HG02885 (cell line): ENCODE measurements around the gene TMEM164.

ENCODE experiments used
- ATAC-seq: cut with Tn5 transposase; IDR thresholded peaks from one replicate; pipeline ENCODE4 v1.9.1; 2021; ENCODE audit warnings: mild to moderate bottlenecking; ENCODE audit not compliant: unreplicated experiment, poor library complexity

TMEM164 gene

DNA sequence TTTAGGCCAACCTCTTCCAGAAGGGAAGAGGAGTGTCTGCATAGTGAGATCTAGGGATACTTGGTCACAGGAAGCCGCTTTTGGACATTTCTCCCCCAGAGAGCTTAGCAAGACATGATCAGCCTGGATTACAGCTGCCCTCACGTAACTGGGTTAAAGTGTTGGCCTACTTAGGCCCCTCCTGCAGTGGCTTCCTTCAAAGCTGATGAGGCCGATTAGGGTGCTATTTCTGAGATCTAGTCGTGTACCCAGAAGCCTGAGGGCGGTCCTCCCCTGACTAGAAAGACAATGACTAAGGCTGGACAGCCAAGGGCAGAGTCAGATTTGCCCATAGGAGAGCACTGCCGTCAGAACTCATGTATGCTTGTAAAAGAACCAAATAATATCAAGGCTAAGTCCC, 180.0 kb downstream of the TMEM164 start:
- no peak for ATAC-seq

DNA sequence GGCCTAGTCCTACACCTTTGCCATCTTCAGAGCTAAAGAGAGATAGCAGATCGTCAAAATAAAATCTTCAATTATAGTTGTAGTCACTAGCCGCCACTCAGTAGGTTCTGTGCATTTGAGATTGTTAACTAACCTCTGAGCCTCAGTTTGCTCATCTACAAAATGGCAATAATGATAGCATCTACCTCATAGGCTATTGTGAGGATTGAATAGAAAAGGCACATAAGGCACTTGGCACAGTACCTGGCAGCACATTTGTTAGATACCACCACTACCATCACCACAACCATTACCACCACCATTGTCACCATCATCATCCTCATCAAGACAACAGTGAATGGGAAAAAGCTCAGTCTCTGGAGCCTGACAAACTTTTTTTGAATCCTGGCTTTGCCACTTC, 180.4 kb downstream of the TMEM164 start:
- no peak for ATAC-seq

DNA sequence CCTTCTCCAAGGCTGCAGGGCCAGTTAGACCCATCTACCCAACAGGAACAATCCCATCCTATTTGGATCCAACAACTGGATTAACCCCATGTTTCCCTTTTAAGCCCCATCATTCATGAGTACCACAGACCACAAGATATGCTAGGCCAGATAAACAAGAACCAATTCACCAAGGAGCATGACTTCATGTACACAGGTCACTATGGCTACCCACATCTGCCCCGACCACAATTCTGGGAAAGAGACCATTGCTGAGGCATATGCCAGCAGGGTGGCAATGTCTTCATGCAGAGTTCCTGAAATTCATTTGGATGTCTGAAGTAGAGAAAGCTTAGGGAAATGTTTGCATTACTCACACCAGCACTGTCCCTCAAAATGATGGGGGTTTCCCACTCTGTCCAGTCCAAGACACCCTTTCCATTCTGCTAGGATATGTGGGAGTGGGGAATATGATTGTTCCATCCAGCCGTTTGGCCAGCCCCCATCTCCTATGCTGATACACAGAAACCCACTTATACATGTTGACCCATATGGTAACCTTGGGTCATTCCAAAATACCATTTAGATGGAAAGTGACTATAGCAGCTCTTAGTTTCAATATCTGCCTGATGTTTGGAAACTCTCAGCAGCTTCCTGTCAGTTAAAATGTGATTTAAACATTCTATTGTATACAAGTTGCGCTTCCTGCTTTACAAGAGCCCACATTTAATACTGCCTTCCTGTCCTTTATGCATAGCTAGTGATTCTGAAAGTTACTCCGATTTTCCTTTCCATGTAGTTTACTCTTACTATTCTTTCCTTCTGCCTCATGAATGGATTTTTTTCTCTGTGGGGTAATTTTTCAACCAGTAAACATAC, 186.0 kb downstream of the TMEM164 start:
- ATAC-seq, result no peak

DNA sequence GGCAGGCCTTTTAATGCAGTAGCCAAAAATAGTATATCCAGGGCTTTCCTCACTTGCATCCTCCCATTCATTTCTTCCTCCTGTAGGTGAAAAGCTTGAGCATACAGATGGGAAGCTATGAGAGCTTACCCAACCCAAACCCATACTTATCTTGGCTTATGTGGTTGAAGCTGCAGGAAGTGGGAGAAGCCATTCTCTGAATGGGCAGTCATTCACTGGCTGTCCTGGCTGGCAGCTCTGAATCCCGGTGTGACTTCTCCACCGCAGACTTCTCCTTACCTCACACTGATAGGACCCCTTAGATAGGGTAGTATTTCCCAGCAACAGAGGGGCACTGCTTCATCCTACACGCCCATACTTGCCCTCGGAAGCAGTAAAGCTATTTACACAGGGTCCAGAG, 189.6 kb downstream of the TMEM164 start:
- ATAC-seq, result no peak

DNA sequence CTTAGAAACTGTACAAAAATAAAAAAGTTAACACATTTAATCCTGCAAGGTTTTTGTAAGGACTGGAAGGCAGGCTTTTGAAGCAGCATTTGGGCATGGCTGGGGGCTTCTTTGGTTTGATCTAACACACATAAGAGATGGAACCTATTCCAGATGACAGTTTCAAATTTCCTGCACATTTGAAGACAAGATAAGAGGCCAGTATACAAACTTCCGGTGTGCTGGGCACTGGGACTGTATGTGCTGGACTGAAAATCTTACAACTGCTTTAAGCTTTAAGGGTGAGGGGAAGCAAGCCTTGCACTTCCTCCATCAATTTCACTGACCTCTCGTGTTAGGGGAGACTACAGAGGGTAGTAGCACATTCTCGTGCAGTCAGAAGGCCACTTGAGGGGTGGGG, 192.1 kb downstream of the TMEM164 start:
- ATAC-seq, result no peak

DNA sequence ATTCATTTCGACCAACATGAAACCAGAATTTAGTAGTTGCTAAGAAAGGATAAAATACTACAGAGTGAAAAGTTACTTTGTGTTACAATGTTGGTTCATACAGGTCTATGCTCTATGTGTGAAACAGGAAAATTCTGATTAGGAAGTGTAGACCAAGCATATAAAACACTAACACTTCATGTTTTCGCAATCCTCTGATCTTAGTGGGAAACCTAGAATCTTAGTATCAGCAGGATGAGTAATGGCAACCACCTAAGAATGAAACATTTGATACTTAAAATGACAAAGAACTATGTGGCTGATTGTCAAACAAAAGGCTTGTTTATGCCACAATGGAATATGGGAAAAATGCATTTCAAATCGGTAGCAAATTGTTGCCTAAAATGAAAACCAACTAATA, 198.9 kb downstream of the TMEM164 start:
- no peak for ATAC-seq

DNA sequence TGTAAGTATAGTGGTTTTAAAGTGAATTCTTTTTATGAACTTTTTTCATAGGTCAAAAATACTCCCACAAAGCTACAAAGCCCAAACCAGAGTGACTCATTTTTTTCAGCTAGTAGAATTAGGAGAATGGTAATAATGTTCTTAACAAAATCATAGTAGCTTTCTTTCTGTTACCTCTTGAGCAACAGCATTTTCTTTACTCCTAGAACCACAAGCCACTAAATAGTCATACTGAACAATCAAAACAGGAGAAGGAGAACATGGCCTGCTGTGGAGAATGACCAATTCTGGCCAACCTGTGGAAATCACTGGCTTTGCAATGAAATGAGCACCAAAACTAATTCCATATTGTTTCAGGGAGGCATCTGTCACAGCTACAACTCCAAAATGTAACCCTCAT, 202.1 kb downstream of the TMEM164 start:
- ATAC-seq, result no peak

DNA sequence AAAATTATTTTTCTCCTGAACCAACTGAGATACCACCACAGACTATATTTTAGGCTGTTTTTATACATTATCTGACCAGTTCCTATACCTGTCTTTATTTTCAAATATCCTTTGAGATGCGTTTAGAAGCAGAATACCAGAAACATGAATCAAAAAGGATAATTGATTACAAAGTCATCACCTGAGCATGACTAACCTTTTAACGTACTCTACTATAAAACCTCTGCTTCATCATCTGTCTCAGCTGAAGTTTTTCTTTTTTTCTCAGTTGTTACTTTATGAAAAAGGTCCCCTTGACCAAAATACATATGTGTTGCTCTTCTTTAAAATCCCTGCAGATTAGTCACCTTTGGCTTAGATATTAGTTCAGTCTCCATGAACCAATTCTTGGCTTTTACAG, 205.2 kb downstream of the TMEM164 start:
- no peak for ATAC-seq

DNA sequence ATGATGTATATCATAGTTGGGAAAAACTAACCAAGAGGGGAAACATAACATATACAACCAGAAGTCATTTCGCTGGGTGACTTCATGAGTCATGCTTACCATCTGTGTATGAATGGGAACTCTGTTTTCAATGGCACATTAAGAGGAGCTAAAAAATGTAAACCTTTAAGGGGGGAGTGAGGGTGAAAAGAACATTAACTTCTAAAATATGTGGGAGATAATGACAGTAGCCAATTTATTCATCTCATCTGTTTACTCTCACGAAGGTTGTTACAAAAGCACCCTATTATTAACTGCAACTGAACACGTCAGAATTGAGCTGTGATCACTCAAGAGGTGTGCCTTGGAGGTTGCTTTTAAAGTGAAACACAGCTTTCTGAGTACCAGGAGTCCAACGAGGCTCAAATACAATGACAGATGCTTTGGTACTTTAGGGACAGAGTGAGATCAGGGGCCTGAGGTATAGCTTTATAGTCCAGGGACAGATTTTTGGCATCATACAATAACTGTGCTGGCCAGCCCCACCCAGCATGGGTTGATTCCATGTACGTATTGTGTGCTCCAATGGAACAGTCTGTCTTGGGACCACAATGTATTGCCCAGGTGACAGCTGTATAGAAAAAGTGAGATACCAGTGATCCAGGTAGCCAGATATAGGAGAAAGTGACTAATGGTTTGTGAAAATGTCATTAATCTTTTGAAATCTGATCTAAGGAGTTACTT, 207.7 kb downstream of the TMEM164 start:
- no peak for ATAC-seq

DNA sequence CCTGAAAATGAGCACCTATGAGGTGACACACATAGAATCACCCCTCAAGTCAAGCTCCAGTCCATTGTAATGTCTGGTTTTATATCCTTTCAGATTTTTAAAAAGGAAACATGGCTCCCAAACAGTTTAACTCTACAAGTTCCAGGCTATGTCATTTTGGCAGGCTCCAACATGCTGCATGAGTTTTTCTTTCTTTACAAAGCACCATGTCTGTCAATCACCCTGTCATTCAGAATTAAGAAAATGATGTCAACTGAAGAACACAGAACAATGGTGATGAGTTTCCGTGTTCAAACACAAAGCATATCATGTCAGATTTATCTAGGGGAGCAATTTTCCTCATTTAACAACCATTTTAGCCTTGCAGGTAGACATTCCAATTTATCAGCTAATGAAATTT, 208.4 kb downstream of the TMEM164 start:
- no peak for ATAC-seq

DNA sequence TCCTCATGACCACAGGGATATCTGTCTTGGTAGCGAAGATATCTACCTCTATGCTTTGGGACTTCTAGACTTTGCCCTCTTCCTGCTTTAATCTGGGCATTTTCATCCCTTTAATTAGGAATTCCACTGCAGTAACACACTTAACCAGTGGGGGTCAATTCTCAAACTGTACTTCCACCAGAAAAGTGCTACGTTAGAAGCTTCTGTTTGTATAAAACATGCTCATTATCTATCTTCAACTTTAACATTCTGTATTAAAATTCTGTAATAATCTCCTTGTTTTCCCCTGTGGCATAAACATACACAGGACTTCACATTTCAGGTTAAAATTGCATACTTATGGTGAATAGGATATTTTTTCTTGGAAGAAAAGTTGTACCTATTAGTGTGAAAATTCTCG, 209.4 kb downstream of the TMEM164 start:
- no peak for ATAC-seq

DNA sequence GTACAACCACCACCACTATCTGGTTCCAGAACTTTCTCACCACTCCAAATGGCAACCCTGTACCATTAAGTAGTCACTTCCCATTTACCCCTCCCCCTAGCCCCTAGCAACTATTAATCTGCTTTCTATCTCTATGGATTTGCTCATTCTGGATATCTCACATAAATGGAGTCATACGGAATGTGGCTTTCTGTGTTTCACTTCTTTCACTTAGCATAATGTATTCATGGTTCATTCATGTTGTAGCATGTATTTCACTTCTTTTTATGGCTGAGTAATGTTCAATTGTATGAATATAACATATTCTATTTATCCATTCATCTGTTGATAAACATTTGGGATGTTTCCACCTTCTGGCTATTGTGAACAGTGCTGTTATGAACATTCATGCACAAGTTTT, 210.3 kb downstream of the TMEM164 start:
- ATAC-seq, result no peak

DNA sequence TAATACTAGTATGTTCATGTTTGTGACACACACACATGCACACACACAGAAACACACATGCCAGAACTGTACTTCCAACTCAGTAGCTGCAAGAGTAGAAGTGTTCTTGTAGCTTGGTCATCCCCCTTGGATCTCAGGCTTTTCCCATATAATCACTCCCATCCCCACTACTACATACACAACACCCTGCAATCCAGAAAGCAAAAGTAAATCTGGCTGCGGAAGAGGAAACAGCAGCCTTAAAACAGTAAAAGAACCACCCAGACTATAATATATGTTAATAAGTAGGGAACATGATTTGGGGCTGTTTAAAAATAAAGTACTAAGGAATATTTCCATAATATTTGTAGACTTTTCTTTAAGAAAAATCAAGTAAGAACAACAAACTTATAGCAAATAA, 211.8 kb downstream of the TMEM164 start:
- no peak for ATAC-seq

DNA sequence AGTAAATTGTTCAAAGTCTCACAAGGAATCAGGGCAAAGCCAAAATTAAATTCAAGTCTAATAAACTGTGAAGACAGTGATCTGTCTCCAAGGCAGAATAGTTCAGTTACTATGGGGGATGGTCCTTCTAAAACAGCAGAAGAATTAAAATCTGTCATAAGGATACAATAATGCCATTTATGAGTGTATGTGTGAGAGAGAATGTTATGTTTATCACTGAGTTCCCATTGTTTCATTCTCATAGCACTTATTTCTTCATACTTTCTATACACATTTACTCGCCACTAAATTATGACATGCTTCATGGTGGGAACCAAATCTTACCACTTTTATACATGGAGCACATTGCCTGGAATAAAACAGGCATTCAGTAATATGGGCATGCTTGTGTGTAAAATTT, 212.5 kb downstream of the TMEM164 start:
- no peak for ATAC-seq

DNA sequence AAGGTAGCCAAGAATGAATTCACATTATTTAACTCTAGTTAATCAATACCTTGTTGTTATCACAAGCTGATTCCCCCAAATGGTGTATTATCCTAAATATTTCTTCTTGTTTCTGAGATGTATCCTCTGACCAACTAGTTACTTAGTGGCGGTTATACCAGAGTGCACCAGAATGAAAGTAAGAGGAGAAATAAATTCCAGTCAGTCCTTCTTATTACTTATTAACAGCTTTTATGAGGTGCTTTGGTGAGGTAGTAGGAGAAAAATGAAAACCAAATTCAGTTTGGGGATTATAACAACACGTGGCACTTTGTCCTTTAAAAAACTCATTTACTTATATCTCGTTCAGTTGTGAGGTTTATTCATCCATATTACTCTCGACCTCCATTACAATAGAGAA, 213.1 kb downstream of the TMEM164 start:
- no peak for ATAC-seq

DNA sequence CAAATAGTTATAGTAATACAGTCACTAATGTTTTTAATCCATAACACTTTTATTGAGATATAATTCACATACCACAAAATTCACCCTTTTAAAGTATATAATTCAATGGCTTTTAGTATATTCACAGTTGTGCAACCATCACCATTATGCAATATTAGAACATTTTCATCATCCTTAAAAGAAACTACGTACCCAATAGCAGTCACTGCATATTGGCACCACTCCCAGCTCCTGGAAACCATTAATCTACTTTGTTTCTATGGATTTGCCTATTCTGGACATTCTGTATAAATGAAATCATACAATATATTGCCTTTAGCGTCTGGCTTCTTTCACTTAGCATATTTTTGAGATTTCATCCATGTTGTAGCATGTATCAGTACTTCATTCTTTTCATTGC, 215.7 kb downstream of the TMEM164 start:
- no peak for ATAC-seq

DNA sequence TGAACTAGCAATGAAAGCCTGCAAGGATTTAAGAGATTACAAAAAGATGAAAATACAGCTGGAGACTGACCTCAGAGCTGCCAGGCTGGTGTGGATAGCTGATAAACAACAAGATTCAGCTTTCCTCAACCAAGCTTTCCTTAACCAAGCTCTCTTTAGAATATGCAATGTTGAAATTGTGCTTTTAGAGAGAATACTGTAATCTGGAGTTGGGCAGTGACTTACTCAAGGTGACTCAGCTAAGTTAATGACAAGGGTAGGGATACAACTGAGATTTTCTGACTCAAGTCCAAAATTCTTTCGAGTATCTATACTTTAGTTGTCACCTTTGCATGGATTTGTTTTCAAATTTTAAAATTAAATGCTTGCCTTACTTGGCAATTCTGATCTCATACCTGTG, 217.0 kb downstream of the TMEM164 start:
- no peak for ATAC-seq

DNA sequence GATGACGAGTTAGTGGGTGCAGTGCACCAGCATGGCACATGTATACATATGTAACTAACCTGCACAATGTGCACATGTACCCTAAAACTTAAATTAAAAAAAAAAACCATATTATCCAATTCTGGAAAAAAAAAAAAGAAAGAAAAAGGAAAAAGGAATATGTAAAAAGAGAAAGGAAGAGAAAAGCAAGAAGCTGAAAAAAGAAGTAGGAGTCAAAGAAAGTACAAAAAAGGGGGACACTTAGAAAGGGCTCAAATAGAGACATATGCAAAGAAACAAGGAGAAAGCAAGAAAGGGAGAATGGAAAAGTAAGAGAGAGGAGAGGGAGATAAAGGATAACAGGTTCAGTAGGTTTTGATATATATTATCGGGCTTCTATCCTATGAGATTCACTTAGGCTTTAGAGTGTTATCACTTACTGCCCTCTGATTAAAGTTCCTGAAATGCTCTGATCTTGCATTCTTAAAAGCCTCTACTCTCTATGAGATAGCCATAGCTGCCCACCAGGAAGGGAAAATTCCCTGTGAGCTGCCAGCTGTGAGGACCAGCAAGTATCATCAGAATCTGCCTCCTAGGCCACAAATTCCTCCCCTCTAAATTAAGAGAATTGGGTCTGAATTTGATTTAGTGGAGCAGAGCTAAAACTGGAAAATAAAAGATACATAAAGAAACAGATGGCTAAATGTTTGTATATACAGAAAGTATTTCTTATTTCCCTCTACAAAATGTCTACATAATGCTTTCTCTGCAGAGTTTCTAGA, 219.8 kb downstream of the TMEM164 start:
- ATAC-seq, result no peak

DNA sequence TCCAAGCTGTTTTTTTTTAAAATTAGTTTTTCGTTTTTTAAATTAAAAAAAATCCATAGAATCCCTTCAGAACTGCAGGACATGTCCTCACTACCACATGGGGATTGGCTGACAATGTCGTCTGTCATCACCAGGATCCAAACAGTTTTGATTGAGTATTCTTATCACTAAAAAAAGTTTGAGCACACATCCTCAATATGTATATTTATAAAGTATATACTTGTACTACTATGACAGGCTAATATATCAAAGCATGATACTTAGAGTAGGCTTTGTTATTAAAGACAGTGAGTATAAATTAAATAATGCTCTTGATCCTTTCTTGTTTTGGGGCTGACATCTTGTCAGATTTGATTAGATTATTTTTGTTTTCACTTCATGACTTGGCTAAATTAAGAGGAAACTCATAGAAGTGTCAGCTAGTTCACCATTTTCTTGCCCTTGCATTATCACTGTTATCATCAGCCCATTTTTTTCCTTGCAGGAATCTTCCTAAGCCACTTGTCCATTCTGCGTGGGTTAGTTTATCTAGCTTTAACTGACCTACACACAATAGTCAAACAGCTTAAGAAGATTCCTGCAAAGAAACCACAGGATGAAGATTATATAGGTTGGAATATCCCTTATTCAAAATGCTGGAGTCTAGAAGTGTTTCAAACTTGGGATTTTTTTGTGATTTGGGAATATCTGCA, 222.2 kb downstream of the TMEM164 start:
- ATAC-seq, result no peak

DNA sequence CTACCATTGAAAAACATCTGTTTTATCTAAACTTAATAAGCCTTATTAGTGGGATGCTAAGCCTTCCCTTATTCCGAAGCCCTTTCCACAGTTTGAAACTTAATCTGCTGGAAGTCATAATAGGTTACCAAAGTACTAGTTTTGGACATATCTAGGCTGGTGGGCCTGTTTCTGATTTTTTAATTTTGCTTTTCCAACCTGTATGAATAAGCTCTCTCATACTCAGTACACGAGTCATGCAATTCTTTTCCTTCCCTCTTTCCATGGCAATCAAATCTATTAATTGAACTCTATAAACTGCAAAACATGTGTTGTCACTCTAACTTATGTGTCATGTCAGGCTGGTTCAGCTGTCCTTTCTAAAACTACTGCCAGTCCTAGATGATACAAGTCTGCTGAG, 224.0 kb downstream of the TMEM164 start:
- no peak for ATAC-seq
